ENCODE data around the gene DOHH.

GRCh38 chr19:3534375-3535234 is 34.1 kb upstream of the DOHH start:
- no peak for TF ChIP-seq POLR2AphosphoS5 (IDR thresholded peaks at IDR 0.05; ENCODE audit: insufficient read depth, low read depth, low read length)
- no peak for TF ChIP-seq CTCF (IDR thresholded peaks at IDR 0.05; ENCODE audit: extremely low read depth in 1 of 2, insufficient read depth in 1 of 2, low read depth in 1 of 2, low read length in 2 of 2)
- TF ChIP-seq POLR2A (IDR thresholded peaks at IDR 0.05; ENCODE audit: low read depth, low read length): no peak

Measured in endothelial cell of umbilical vein (primary cell).